ENCODE data around the gene FRMPD2.

DNA sequence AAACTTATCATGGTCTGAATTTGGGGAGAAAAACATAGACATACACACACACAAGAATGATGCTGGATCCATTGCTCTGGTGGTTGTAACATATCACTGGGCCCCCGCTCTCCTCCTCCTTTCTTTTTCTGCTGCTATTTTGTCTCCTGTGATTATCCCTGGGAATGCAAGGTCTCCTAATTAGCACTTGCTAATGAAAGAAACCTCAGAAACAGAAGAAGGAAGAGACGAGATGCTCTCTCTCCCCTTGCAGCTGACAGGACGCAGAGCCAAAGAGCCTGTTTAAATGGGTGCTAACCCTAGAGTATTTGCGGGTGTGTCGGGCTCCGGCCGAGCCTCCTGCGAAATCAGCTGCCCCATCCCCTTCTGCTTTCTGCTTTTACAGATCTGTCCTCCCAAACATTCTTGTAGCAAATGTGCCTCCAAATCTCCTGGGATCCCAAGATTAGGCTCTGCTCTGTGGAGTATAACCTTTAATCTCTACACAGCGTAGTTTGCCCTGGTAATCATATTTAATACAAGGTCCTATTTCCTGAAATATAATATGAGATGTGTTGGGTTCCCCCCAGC, 81.5 kb downstream of the FRMPD2 start:
- no peak for TF ChIP-seq POLR2A (IDR thresholded peaks at IDR 0.05; ENCODE audit: low read depth, low read length)
- no peak for TF ChIP-seq POLR2AphosphoS5 (IDR thresholded peaks at IDR 0.05; ENCODE audit: low read depth, low read length)

All from GM12891 (cell line).